H1 (cell line): ENCODE data around the gene DEUP1. TPM values are rescaled to one million over a fixed set of nuclear protein-coding genes. Genes with fewer than 3 reads are reported as not detected.

Experiments
- CHD1 ChIP-seq: IDR thresholded peaks from 2 replicates; pipeline ENCODE4 v1.6.1; 2012; ENCODE audit warnings: low read depth, low read length, improper control_type of control experiment
- CHD7 ChIP-seq: fragments of 300-600 bp; sonication (generic); IDR thresholded peaks from 2 replicates; pipeline ENCODE4 v1.7.1; 2012; ENCODE audit warnings: low read length, moderate library complexity, mild to moderate bottlenecking, inconsistent platforms; ENCODE audit not compliant: insufficient replicate concordance
- JUND ChIP-seq: IDR thresholded peaks from 2 replicates; pipeline ENCODE4 v1.6.1; 2011; ENCODE audit warnings: mild to moderate bottlenecking, improper control_type of control experiment, low read length
- SRF ChIP-seq: IDR thresholded peaks from 2 replicates; pipeline ENCODE4 v1.6.1; 2011; ENCODE audit warnings: mild to moderate bottlenecking, low read depth, low read length, moderate library complexity
- polyA plus RNA-seq, 7 experiments: library from polyadenylated mRNA; depleted of rRNA in 3 of 7; stranded (reverse) in 5 of 7; unstranded in 2 of 7; fragments of >200 nt in 5 of 7; fragments of 200-250 nt in 2 of 7; gene quantifications; 1 replicate in 5 of 7; 2 replicates in 1 of 7; 4 replicates in 1 of 7; pipeline versions ENCODE4 v1.2.1 to v1.2.3, GENCODE V29; 2011 to 2013; ENCODE audit warnings: missing spikeins in 2 of 7, mixed read lengths in 2 of 7
- total RNA-seq: library from RNA; stranded (reverse); fragmentation: NEBNext Ultra II Directional; extraction: Animal tissue kit (Norgen Biotek cat#: 25700); gene quantifications from 2 replicates; pipeline ENCODE4 v1.2.1, GENCODE V29; 2021

Gene DEUP1
- total and polyA plus RNA-seq, 2 of the 8 experiments (the other 6 are each of a cell fraction or from before 2014, with no cell fraction given), result 0.45 TPM; not detected in 1

- no peak for TF ChIP-seq CHD7
- no peak for TF ChIP-seq SRF
- TF ChIP-seq CHD1, result no peak
- TF ChIP-seq JUND, result no peak
Observed at GRCh38 chr11:93370260-93370659, 39.7 kb downstream of the DEUP1 start (continued).
